ENCODE measurements around the gene EHD4.

The EHD4 gene

DNA sequence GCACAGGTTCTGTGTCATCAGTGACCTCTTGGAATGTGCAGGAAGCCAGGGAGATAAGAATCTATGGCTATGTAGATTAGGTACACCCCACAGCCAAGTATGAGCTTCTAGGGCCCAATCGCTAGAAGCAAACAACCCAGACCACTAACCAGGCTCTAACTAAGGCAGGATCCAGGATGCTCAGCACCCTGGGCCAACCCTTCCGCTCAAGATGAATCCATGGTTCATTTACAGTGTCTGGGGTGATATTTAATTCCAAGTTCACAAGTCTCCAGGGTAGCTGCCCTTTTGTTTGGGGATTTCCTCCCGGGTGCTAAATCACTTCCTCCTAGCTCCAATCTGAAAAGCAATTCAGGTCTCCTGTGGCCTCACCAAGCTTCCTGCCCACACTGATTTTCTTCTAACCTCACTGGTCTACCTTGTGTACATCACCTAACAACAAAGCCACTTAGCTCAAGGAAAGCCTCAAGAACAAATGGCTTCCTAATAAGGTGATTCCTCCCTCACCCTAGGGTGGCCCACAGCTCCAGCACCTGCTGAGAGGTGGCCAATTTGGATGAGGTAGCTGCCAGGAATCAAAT is 2.4 kb downstream of the EHD4 start:
- H3K4me3 ChIP-seq (ENCODE audit: low read length in 2 of 2): no peak overlapping the region
- no CpG with 5 or more reads among the region's 3 CpGs for WGBS, 2 donors (ENCODE audit: extremely low coverage in 2 of 2, insufficient read length in 2 of 2, insufficient replicate concordance in 1 of 2)
- no peak overlapping the region for H2AFZ ChIP-seq (ENCODE audit: low read length)

DNA sequence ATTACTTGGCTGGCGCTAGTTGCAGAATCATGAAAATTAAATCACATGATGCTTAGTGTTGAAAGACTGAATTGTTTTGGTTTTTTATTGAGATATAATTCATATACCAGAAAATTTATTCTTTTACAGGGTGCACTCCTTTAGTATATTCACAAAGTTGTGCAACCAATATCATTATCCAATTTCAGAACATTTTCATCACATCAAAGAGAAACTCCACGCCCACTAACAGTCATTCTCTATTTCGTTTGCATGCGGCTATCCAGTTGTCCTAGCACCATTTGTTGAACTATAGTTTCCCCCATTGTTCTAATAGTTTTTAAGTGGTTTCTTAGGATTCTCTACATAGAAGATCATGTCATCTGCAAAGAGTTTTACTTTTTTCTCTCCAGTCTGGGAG is 3.7 kb downstream of the EHD4 start:
- H2BK120ac ChIP-seq (ENCODE audit: low read depth, low read length): no peak overlapping the region
- no peak overlapping the region for H2BK12ac ChIP-seq (ENCODE audit: low read length)
- H3K27ac ChIP-seq (replicated peaks; ENCODE audit: low read length): no peak overlapping the region
- H3K4me3 ChIP-seq (ENCODE audit: low read length in 2 of 2): no peak overlapping the region
- peaks cover 5 to 9% of the 10 kb centered on the region in 2 donors for H3K4me1 ChIP-seq (ENCODE audit: control insufficient read depth in 2 of 2, insufficient read depth in 1 of 2, low read depth in 1 of 2, low read length in 2 of 2)
- H3K9ac ChIP-seq (ENCODE audit: low read depth, low read length, poor library complexity): no peak overlapping the region
- no CpG with 5 or more reads among the region's 4 CpGs for WGBS, 2 donors (ENCODE audit: extremely low coverage in 2 of 2, insufficient read length in 2 of 2, insufficient replicate concordance in 1 of 2)
- H3K23ac ChIP-seq (ENCODE audit: low read depth, low read length, poor library complexity): no peak overlapping the region
- no peaks in the 10 kb centered on the region for H3K36me3 ChIP-seq (replicated peaks in 1 of 2; ENCODE audit: control insufficient read depth in 2 of 2, insufficient read depth in 2 of 2, low read length in 2 of 2)
- H3K27me3 ChIP-seq (ENCODE audit: control insufficient read depth in 3 of 3, insufficient read depth in 3 of 3, low read depth in 1 of 3, low read length in 3 of 3): peaks cover 0 to 3% (median 0%) of the 10 kb centered on the region in 3 experiments
- no peak overlapping the region for H4K8ac ChIP-seq (ENCODE audit: low read depth, low read length)
- no peak overlapping the region for H4K91ac ChIP-seq (ENCODE audit: low read depth, low read length, poor library complexity)
- H3K79me1 ChIP-seq (ENCODE audit: low read depth, low read length): peaks cover 1% of the 10 kb centered on the region
- H2BK5ac ChIP-seq (ENCODE audit: low read length): no peak overlapping the region
- H2AK5ac ChIP-seq (ENCODE audit: low read depth, low read length): no peak overlapping the region
- no peak overlapping the region for H3K18ac ChIP-seq (ENCODE audit: low read length)
- no peak overlapping the region for H3K4ac ChIP-seq (ENCODE audit: low read length)
- no peak overlapping the region for H3K4me2 ChIP-seq (ENCODE audit: insufficient read depth, low read length, poor library complexity, severe bottlenecking)
- H2BK15ac ChIP-seq (ENCODE audit: low read length): no peak overlapping the region
- no peak overlapping the region for H2AFZ ChIP-seq (ENCODE audit: low read length)
- DNase-seq (ENCODE audit: low spot score): no peak
- H3K14ac ChIP-seq (ENCODE audit: low read length): no peak overlapping the region
- no peaks in the 10 kb centered on the region for H3K9me3 ChIP-seq (replicated peaks in 1 of 2; ENCODE audit: control insufficient read depth in 2 of 2, insufficient read depth in 1 of 2, low read depth in 1 of 2, low read length in 2 of 2)

More for the DNA sequence above, 2.4 kb downstream of the EHD4 start:
- no peak overlapping the region for H3K14ac ChIP-seq (ENCODE audit: low read length)
- no peak overlapping the region for H2BK5ac ChIP-seq (ENCODE audit: low read length)
- H4K91ac ChIP-seq (ENCODE audit: low read depth, low read length, poor library complexity): no peak overlapping the region
- no peak overlapping the region for H2BK15ac ChIP-seq (ENCODE audit: low read length)
- H4K8ac ChIP-seq (ENCODE audit: low read depth, low read length): no peak overlapping the region
- H3K27ac ChIP-seq (replicated peaks; ENCODE audit: low read length): no peak overlapping the region
- no peak overlapping the region for H3K23ac ChIP-seq (ENCODE audit: low read depth, low read length, poor library complexity)
- no peaks in the 10 kb centered on the region for H3K9me3 ChIP-seq (replicated peaks in 1 of 2; ENCODE audit: control insufficient read depth in 2 of 2, insufficient read depth in 1 of 2, low read depth in 1 of 2, low read length in 2 of 2)
- peaks cover 5 to 9% of the 10 kb centered on the region in 2 donors for H3K4me1 ChIP-seq (ENCODE audit: control insufficient read depth in 2 of 2, insufficient read depth in 1 of 2, low read depth in 1 of 2, low read length in 2 of 2)
- H3K36me3 ChIP-seq (replicated peaks in 1 of 2; ENCODE audit: control insufficient read depth in 2 of 2, insufficient read depth in 2 of 2, low read length in 2 of 2): no peaks in the 10 kb centered on the region
- H3K4me2 ChIP-seq (ENCODE audit: insufficient read depth, low read length, poor library complexity, severe bottlenecking): no peak overlapping the region
- no peak overlapping the region for H3K18ac ChIP-seq (ENCODE audit: low read length)
- no peak overlapping the region for H2BK120ac ChIP-seq (ENCODE audit: low read depth, low read length)
- no peak for DNase-seq (ENCODE audit: low spot score)
- no peak overlapping the region for H3K4ac ChIP-seq (ENCODE audit: low read length)
- H3K79me1 ChIP-seq (ENCODE audit: low read depth, low read length): peaks cover 1% of the 10 kb centered on the region
- no peak overlapping the region for H2BK12ac ChIP-seq (ENCODE audit: low read length)
- no peak overlapping the region for H2AK5ac ChIP-seq (ENCODE audit: low read depth, low read length)
- H3K27me3 ChIP-seq (ENCODE audit: control insufficient read depth in 3 of 3, insufficient read depth in 3 of 3, low read depth in 1 of 3, low read length in 3 of 3): peaks cover 0 to 14% (median 0%) of the 10 kb centered on the region in 3 experiments
- H3K9ac ChIP-seq (ENCODE audit: low read depth, low read length, poor library complexity): no peak overlapping the region

DNA sequence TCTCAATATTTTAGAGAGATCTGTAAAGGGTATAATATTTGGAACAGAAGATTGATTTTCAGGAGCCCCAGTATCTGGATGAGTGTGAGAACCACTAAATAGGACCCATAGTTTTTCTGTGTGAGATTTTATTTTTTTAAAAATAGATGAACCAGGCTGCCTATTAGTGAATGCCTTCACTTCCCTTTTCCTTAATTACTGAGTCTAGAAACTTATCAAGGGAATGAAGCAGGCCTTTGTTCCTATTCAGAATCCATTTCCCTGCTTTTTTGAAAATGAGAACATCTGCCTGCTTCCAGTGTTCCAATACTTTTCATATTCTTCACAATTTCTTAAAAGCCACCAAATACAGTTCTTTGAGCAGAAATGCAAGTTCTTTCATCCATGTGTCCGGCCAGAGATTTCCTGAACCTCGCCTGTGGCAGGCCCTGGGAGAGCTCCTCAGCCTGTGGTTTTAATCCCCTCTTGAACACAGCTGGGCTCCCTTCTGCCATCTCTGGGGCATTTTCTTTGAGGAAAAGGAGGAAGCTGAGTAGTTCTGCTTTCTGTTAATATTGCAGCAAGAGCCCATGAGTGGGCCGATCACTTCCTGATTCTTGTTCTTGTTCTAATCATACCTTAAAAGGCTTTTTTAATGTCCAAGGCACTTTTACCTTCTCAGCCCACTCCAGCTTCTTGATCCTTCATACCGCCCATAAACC is 4.7 kb downstream of the EHD4 start:
- no peak overlapping the region for H4K91ac ChIP-seq (ENCODE audit: low read depth, low read length, poor library complexity)
- no peak overlapping the region for H3K4ac ChIP-seq (ENCODE audit: low read length)
- H3K4me2 ChIP-seq (ENCODE audit: insufficient read depth, low read length, poor library complexity, severe bottlenecking): no peak overlapping the region
- no peak overlapping the region for H3K23ac ChIP-seq (ENCODE audit: low read depth, low read length, poor library complexity)
- H3K27me3 ChIP-seq (ENCODE audit: control insufficient read depth in 3 of 3, insufficient read depth in 3 of 3, low read depth in 1 of 3, low read length in 3 of 3): no peaks in the 10 kb centered on the region
- no peak overlapping the region for H3K18ac ChIP-seq (ENCODE audit: low read length)
- H3K4me1 ChIP-seq (ENCODE audit: control insufficient read depth in 2 of 2, insufficient read depth in 1 of 2, low read depth in 1 of 2, low read length in 2 of 2): peaks cover 4 to 5% of the 10 kb centered on the region in 2 donors
- WGBS, 2 donors (ENCODE audit: extremely low coverage in 2 of 2, insufficient read length in 2 of 2, insufficient replicate concordance in 1 of 2): no CpG with 5 or more reads among the region's 4 CpGs
- H2AK5ac ChIP-seq (ENCODE audit: low read depth, low read length): no peak overlapping the region
- H3K9ac ChIP-seq (ENCODE audit: low read depth, low read length, poor library complexity): no peak overlapping the region
- no peak overlapping the region for H3K14ac ChIP-seq (ENCODE audit: low read length)
- H2BK120ac ChIP-seq (ENCODE audit: low read depth, low read length): no peak overlapping the region
- no peak overlapping the region for H2BK15ac ChIP-seq (ENCODE audit: low read length)
- H3K36me3 ChIP-seq (replicated peaks in 1 of 2; ENCODE audit: control insufficient read depth in 2 of 2, insufficient read depth in 2 of 2, low read length in 2 of 2): no peaks in the 10 kb centered on the region
- no peak overlapping the region for H4K8ac ChIP-seq (ENCODE audit: low read depth, low read length)
- H3K9me3 ChIP-seq (replicated peaks in 1 of 2; ENCODE audit: control insufficient read depth in 2 of 2, insufficient read depth in 1 of 2, low read depth in 1 of 2, low read length in 2 of 2): no peaks in the 10 kb centered on the region
- H2BK5ac ChIP-seq (ENCODE audit: low read length): no peak overlapping the region
- no peak overlapping the region for H3K4me3 ChIP-seq (ENCODE audit: low read length in 2 of 2)
- H2AFZ ChIP-seq (ENCODE audit: low read length): no peak overlapping the region
- peaks cover 1% of the 10 kb centered on the region for H3K79me1 ChIP-seq (ENCODE audit: low read depth, low read length)
- no peak for DNase-seq (ENCODE audit: low spot score)
- no peak overlapping the region for H3K27ac ChIP-seq (replicated peaks; ENCODE audit: low read length)
- no peak overlapping the region for H2BK12ac ChIP-seq (ENCODE audit: low read length)

DNA sequence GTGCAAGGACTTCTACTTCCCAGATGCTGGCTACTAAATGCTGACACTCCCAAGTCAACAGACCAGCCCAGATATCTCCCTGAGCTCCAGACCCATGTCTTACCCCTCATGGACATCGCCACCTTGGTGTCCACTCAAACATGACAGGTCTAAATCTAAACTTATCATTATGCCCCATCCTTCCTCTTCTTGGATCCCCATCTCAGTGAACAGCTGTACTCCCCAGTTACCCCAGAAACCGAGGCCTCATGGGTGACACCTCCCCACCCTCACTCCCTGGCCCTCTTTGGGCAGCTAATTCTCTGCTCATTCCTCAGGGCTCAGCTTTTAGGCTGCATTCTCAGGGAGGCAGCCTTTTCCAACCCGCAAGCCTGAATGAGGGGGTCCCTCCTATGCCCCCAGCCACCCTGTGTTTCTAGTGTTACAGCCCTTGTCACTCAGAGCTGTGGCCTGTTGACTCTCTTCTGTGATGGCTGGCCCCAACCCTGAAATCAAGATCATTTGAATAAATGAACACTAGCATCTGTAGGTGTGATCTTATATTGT is 5.4 kb downstream of the EHD4 start:
- H3K27me3 ChIP-seq (ENCODE audit: control insufficient read depth in 3 of 3, insufficient read depth in 3 of 3, low read depth in 1 of 3, low read length in 3 of 3): no peaks in the 10 kb centered on the region
- H3K27ac ChIP-seq (replicated peaks; ENCODE audit: low read length): no peak overlapping the region
- no peak overlapping the region for H3K14ac ChIP-seq (ENCODE audit: low read length)
- H4K91ac ChIP-seq (ENCODE audit: low read depth, low read length, poor library complexity): no peak overlapping the region
- no peak overlapping the region for H2BK120ac ChIP-seq (ENCODE audit: low read depth, low read length)
- DNase-seq (ENCODE audit: low spot score): no peak
- no peaks in the 10 kb centered on the region for H3K36me3 ChIP-seq (replicated peaks in 1 of 2; ENCODE audit: control insufficient read depth in 2 of 2, insufficient read depth in 2 of 2, low read length in 2 of 2)
- no peak overlapping the region for H3K4me3 ChIP-seq (ENCODE audit: low read length in 2 of 2)
- no peak overlapping the region for H2AFZ ChIP-seq (ENCODE audit: low read length)
- H3K9me3 ChIP-seq (replicated peaks in 1 of 2; ENCODE audit: control insufficient read depth in 2 of 2, insufficient read depth in 1 of 2, low read depth in 1 of 2, low read length in 2 of 2): peaks cover 0 to under 1% of the 10 kb centered on the region in 2 donors
- no peaks in the 10 kb centered on the region for H3K79me1 ChIP-seq (ENCODE audit: low read depth, low read length)
- H3K9ac ChIP-seq (ENCODE audit: low read depth, low read length, poor library complexity): no peak overlapping the region
- WGBS, 2 donors (ENCODE audit: extremely low coverage in 2 of 2, insufficient read length in 2 of 2, insufficient replicate concordance in 1 of 2): no CpG with 5 or more reads among the region's 3 CpGs
- H3K4me2 ChIP-seq (ENCODE audit: insufficient read depth, low read length, poor library complexity, severe bottlenecking): no peak overlapping the region
- H3K4ac ChIP-seq (ENCODE audit: low read length): no peak overlapping the region
- H4K8ac ChIP-seq (ENCODE audit: low read depth, low read length): no peak overlapping the region
- H2BK5ac ChIP-seq (ENCODE audit: low read length): no peak overlapping the region
- no peak overlapping the region for H3K18ac ChIP-seq (ENCODE audit: low read length)
- H3K4me1 ChIP-seq (ENCODE audit: control insufficient read depth in 2 of 2, insufficient read depth in 1 of 2, low read depth in 1 of 2, low read length in 2 of 2): peaks cover 4 to 5% of the 10 kb centered on the region in 2 donors
- no peak overlapping the region for H2AK5ac ChIP-seq (ENCODE audit: low read depth, low read length)
- H2BK12ac ChIP-seq (ENCODE audit: low read length): no peak overlapping the region
- H3K23ac ChIP-seq (ENCODE audit: low read depth, low read length, poor library complexity): no peak overlapping the region
- H2BK15ac ChIP-seq (ENCODE audit: low read length): no peak overlapping the region

Data from neuronal stem cell (in vitro differentiated cells).